ENCODE measurements around the gene SLC9A9. TPM values are rescaled to one million over a fixed set of nuclear protein-coding genes. Genes with fewer than 3 reads are reported as not detected.

Gene SLC9A9
- total and polyA plus RNA-seq, 7 experiments from 2014 or later = 9.3 to 23.1 (median 16.6) TPM

- no peak overlapping the region for H3K27ac Mint-ChIP-seq
- Histone ChIP-seq H3K27me3 (ENCODE audit: control insufficient read depth in 2 of 2, insufficient read depth in 2 of 2, low read length in 2 of 2) (no peaks in the 10 kb centered on the region), H3K4me3 (ENCODE audit: low read length) (no peak overlapping the region), H3K4me1 (ENCODE audit: control insufficient read depth in 2 of 2, insufficient read depth in 2 of 2, low read length in 2 of 2) (no peaks in the 10 kb centered on the region), H3K36me3 (ENCODE audit: control insufficient read depth in 2 of 3, insufficient read depth in 3 of 3, low read length in 3 of 3) (no peaks in the 10 kb centered on the region), H3K27ac (ENCODE audit: low read depth, low read length) (no peak overlapping the region), H3K9me3 (ENCODE audit: control insufficient read depth in 2 of 3, low read length in 3 of 3) (no peaks in the 10 kb centered on the region)
- POLR2A ChIA-PET = no interaction called here
- intact Hi-C loops (cut with micrococcal nuclease) = no loop called here
- H3K9me3 Mint-ChIP-seq = peaks cover 0 to 3% (median 0%) of the 10 kb centered on the region in 11 donors
- CTCF ChIA-PET = no interaction called here
- no peak for ATAC-seq
- no peaks in the 10 kb centered on the region for H3K27me3 Mint-ChIP-seq
- DNase-seq = no peak
- H3K4me1 Mint-ChIP-seq = peaks cover 0 to 9% (median 0%) of the 10 kb centered on the region in 7 donors
- no peak overlapping the region for H3K4me3 Mint-ChIP-seq
- peaks cover 0 to 20% (median 14%) of the 10 kb centered on the region in 5 donors for H3K36me3 Mint-ChIP-seq
Measured at GRCh38 chr3:143783851-143784370, 64.4 kb downstream of the SLC9A9 start.

GRCh38 chr3:143775459-143775858, 72.8 kb downstream of the SLC9A9 start:
- H3K27me3 ChIP-seq (ENCODE audit: control insufficient read depth in 2 of 2, insufficient read depth in 2 of 2, low read length in 2 of 2) = no peaks in the 10 kb centered on the region
- peaks cover 0 to 5% (median 0%) of the 10 kb centered on the region in 5 donors for H3K36me3 Mint-ChIP-seq
- H3K27ac ChIP-seq (ENCODE audit: low read depth, low read length) = no peak overlapping the region
- ChIA-PET POLR2A (interaction anchor here (0.8 kb wide), 1 partner anchor 608 kb away, joined by 3 read pairs; no protein-coding TSS in a partner anchor), CTCF (interaction anchor here (0.8 to 1.3 kb wide), 4 partner anchors 11 to 196 kb away, joined by 4 to 6 read pairs (median 4); partner anchors contain the start of gene DIPK2A)
- H3K36me3 ChIP-seq (ENCODE audit: control insufficient read depth in 2 of 3, insufficient read depth in 3 of 3, low read length in 3 of 3) = no peaks in the 10 kb centered on the region
- intact Hi-C loops (cut with micrococcal nuclease) = loop anchor here (1.0 kb wide), 5 partner anchors 73 to 198 kb away; partner anchors contain the start of genes SLC9A9 (in 2 of the 2) and DIPK2A (in 1 of the 2)
- H3K27ac Mint-ChIP-seq = no peak overlapping the region
- H3K9me3 ChIP-seq (ENCODE audit: control insufficient read depth in 2 of 3, low read length in 3 of 3) = no peaks in the 10 kb centered on the region
- DNase-seq (peak in 6 of 9 donors; percentile 23 to 58 (median 46)), ATAC-seq (peak; percentile 86)
- no peaks in the 10 kb centered on the region for H3K27me3 Mint-ChIP-seq
- H3K4me3 Mint-ChIP-seq = peak overlapping the region in 1 of 10 donors; percentile 38
- H3K4me1 Mint-ChIP-seq = peaks cover 0 to 6% (median 3%) of the 10 kb centered on the region in 7 donors
- H3K4me3 ChIP-seq (ENCODE audit: low read length) = no peak overlapping the region
- H3K4me1 ChIP-seq (ENCODE audit: control insufficient read depth in 2 of 2, insufficient read depth in 2 of 2, low read length in 2 of 2) = no peaks in the 10 kb centered on the region
- no peaks in the 10 kb centered on the region for H3K9me3 Mint-ChIP-seq

GRCh38 chr3:143771939-143772338, 76.3 kb downstream of the SLC9A9 start:
- no peak overlapping the region for H3K4me3 ChIP-seq (ENCODE audit: low read length)
- Mint-ChIP-seq H3K4me1 (peaks cover 0 to 10% (median 3%) of the 10 kb centered on the region in 7 donors), H3K4me3 (no peak overlapping the region), H3K9me3 (no peaks in the 10 kb centered on the region), H3K27me3 (peaks cover 0 to 2% (median 0%) of the 10 kb centered on the region in 5 donors), H3K36me3 (peaks cover 0 to 5% (median 0%) of the 10 kb centered on the region in 5 donors), H3K27ac (no peak overlapping the region)
- H3K27ac ChIP-seq (ENCODE audit: low read depth, low read length) = no peak overlapping the region
- no peaks in the 10 kb centered on the region for H3K9me3 ChIP-seq (ENCODE audit: control insufficient read depth in 2 of 3, low read length in 3 of 3)
- POLR2A ChIA-PET = interaction anchor here (0.8 kb wide), 1 partner anchor 13 kb away, joined by 3 read pairs; no protein-coding TSS in a partner anchor
- ATAC-seq = no peak
- intact Hi-C loops (cut with micrococcal nuclease) = no loop called here
- no peaks in the 10 kb centered on the region for H3K4me1 ChIP-seq (ENCODE audit: control insufficient read depth in 2 of 2, insufficient read depth in 2 of 2, low read length in 2 of 2)
- H3K27me3 ChIP-seq (ENCODE audit: control insufficient read depth in 2 of 2, insufficient read depth in 2 of 2, low read length in 2 of 2) = no peaks in the 10 kb centered on the region
- no peaks in the 10 kb centered on the region for H3K36me3 ChIP-seq (ENCODE audit: control insufficient read depth in 2 of 3, insufficient read depth in 3 of 3, low read length in 3 of 3)
- CTCF ChIA-PET = interaction anchor here (1.0 kb wide), 1 partner anchor 181 kb away, joined by 3 read pairs; no protein-coding TSS in a partner anchor
- no peak for DNase-seq

- H3K27me3 Mint-ChIP-seq = peaks cover 0 to 2% (median 0%) of the 10 kb centered on the region in 5 donors
- peaks cover 0 to 5% (median 0%) of the 10 kb centered on the region in 5 donors for H3K36me3 Mint-ChIP-seq
- ChIA-PET POLR2A (interaction anchor here (0.8 kb wide), 1 partner anchor 12 kb away, joined by 3 read pairs; no protein-coding TSS in a partner anchor), CTCF (no interaction called here)
- intact Hi-C loops (cut with micrococcal nuclease) = no loop called here
- no peaks in the 10 kb centered on the region for H3K9me3 ChIP-seq (ENCODE audit: control insufficient read depth in 2 of 3, low read length in 3 of 3)
- H3K4me3 Mint-ChIP-seq = no peak overlapping the region
- H3K4me3 ChIP-seq (ENCODE audit: low read length) = no peak overlapping the region
- DNase-seq = no peak
- no peaks in the 10 kb centered on the region for H3K27me3 ChIP-seq (ENCODE audit: control insufficient read depth in 2 of 2, insufficient read depth in 2 of 2, low read length in 2 of 2)
- H3K36me3 ChIP-seq (ENCODE audit: control insufficient read depth in 2 of 3, insufficient read depth in 3 of 3, low read length in 3 of 3) = no peaks in the 10 kb centered on the region
- H3K27ac ChIP-seq (ENCODE audit: low read depth, low read length) = no peak overlapping the region
- H3K4me1 ChIP-seq (ENCODE audit: control insufficient read depth in 2 of 2, insufficient read depth in 2 of 2, low read length in 2 of 2) = no peaks in the 10 kb centered on the region
- H3K9me3 Mint-ChIP-seq = no peaks in the 10 kb centered on the region
- peaks cover 0 to 10% (median 3%) of the 10 kb centered on the region in 7 donors for H3K4me1 Mint-ChIP-seq
- H3K27ac Mint-ChIP-seq = no peak overlapping the region
- ATAC-seq = no peak
Measured at GRCh38 chr3:143771258-143771657, 77.0 kb downstream of the SLC9A9 start.

- Mint-ChIP-seq H3K4me3 (no peak overlapping the region), H3K36me3 (peaks cover 0 to 5% (median 0%) of the 10 kb centered on the region in 5 donors), H3K4me1 (peaks cover 0 to 10% (median 0%) of the 10 kb centered on the region in 7 donors), H3K27ac (no peak overlapping the region), H3K9me3 (no peaks in the 10 kb centered on the region), H3K27me3 (peaks cover 0 to 2% (median 0%) of the 10 kb centered on the region in 5 donors)
- Histone ChIP-seq H3K27me3 (ENCODE audit: control insufficient read depth in 2 of 2, insufficient read depth in 2 of 2, low read length in 2 of 2) (no peaks in the 10 kb centered on the region), H3K4me1 (ENCODE audit: control insufficient read depth in 2 of 2, insufficient read depth in 2 of 2, low read length in 2 of 2) (no peaks in the 10 kb centered on the region), H3K27ac (ENCODE audit: low read depth, low read length) (no peak overlapping the region), H3K4me3 (ENCODE audit: low read length) (no peak overlapping the region), H3K9me3 (ENCODE audit: control insufficient read depth in 2 of 3, low read length in 3 of 3) (no peaks in the 10 kb centered on the region), H3K36me3 (ENCODE audit: control insufficient read depth in 2 of 3, insufficient read depth in 3 of 3, low read length in 3 of 3) (no peaks in the 10 kb centered on the region)
- DNase-seq (no peak), ATAC-seq (no peak)
- ChIA-PET POLR2A (no interaction called here), CTCF (no interaction called here)
- intact Hi-C loops (cut with micrococcal nuclease) = no loop called here
Measured at GRCh38 chr3:143770391-143770790, 77.9 kb downstream of the SLC9A9 start.

GRCh38 chr3:143769616-143770015, 78.7 kb downstream of the SLC9A9 start:
- ChIA-PET CTCF (no interaction called here), POLR2A (no interaction called here)
- Mint-ChIP-seq H3K9me3 (no peaks in the 10 kb centered on the region), H3K27me3 (peaks cover 0 to 2% (median 0%) of the 10 kb centered on the region in 5 donors), H3K4me3 (no peak overlapping the region), H3K27ac (no peak overlapping the region), H3K4me1 (peaks cover 0 to 6% (median 0%) of the 10 kb centered on the region in 7 donors), H3K36me3 (peaks cover 0 to 5% (median 0%) of the 10 kb centered on the region in 5 donors)
- Histone ChIP-seq H3K27ac (ENCODE audit: low read depth, low read length) (no peak overlapping the region), H3K9me3 (ENCODE audit: control insufficient read depth in 2 of 3, low read length in 3 of 3) (no peaks in the 10 kb centered on the region), H3K36me3 (ENCODE audit: control insufficient read depth in 2 of 3, insufficient read depth in 3 of 3, low read length in 3 of 3) (no peaks in the 10 kb centered on the region), H3K4me1 (ENCODE audit: control insufficient read depth in 2 of 2, insufficient read depth in 2 of 2, low read length in 2 of 2) (no peaks in the 10 kb centered on the region), H3K27me3 (ENCODE audit: control insufficient read depth in 2 of 2, insufficient read depth in 2 of 2, low read length in 2 of 2) (no peaks in the 10 kb centered on the region), H3K4me3 (ENCODE audit: low read length) (no peak overlapping the region)
- DNase-seq (no peak), ATAC-seq (no peak)
- intact Hi-C loops (cut with micrococcal nuclease) = no loop called here
